Glutamatergic neuron (in vitro differentiated cells): ENCODE measurements around the gene CCDC120. TPM values are rescaled to one million over a fixed set of nuclear protein-coding genes. Genes with fewer than 3 reads are reported as not detected.

Experiments
- DNase-seq: peaks from one replicate; pipeline ENCODE4 v3.0.0; 2022
- H3K27ac Mint-ChIP-seq: one replicate; pipeline ENCODE4 v1.8.0; 2020; ENCODE audit warnings: mild to moderate bottlenecking, mixed read lengths, inconsistent platforms; ENCODE audit not compliant: unreplicated experiment
- H3K27me3 Mint-ChIP-seq: one replicate; pipeline ENCODE4 v1.8.0; 2020; ENCODE audit warnings: mild to moderate bottlenecking, moderate library complexity, mixed read lengths, inconsistent platforms; ENCODE audit not compliant: unreplicated experiment
- H3K36me3 Mint-ChIP-seq: one replicate; pipeline ENCODE4 v1.8.0; 2020; ENCODE audit warnings: mild to moderate bottlenecking, mixed read lengths, inconsistent platforms; ENCODE audit not compliant: unreplicated experiment
- H3K4me1 Mint-ChIP-seq: one replicate; pipeline ENCODE4 v1.8.0; 2020; ENCODE audit warnings: mild to moderate bottlenecking, low read depth, mixed read lengths, inconsistent platforms; ENCODE audit not compliant: unreplicated experiment
- H3K4me3 Mint-ChIP-seq: one replicate; pipeline ENCODE4 v1.8.0; 2020; ENCODE audit warnings: mild to moderate bottlenecking, mixed read lengths, inconsistent platforms; ENCODE audit not compliant: unreplicated experiment
- H3K9me3 Mint-ChIP-seq: one replicate; pipeline ENCODE4 v1.8.0; 2020; ENCODE audit warnings: mild to moderate bottlenecking, moderate library complexity, mixed read lengths, inconsistent platforms; ENCODE audit not compliant: unreplicated experiment
- CTCF ChIP-seq: fragments of 200-600 bp; sonication (generic); IDR thresholded peaks from one replicate; pipeline ENCODE4 v1.5.0; 2021; ENCODE audit not compliant: partially characterized antibody, unreplicated experiment
- long read RNA-seq: library from polyadenylated mRNA; unstranded; transcript quantifications from one replicate; pipeline ENCODE4 v2.0.0, GENCODE V29; 2020; ENCODE audit not compliant: unreplicated experiment
- total RNA-seq: library from RNA; stranded (reverse); fragmentation: NEBNext Ultra II Directional; extraction: Animal tissue kit (Norgen Biotek cat#: 25700); gene quantifications from one replicate; pipeline ENCODE4 v1.2.1, GENCODE V29; 2021; ENCODE audit not compliant: unreplicated experiment

The CCDC120 gene
- 17.6 TPM for total RNA-seq
- long read RNA-seq, partial matches to known transcripts, result 0 of 1 reads
- long read RNA-seq, other reads (novel, unspliced or antisense), result 0 of 1 reads

GRCh38 chrX:49058794-49059193 lies at the start of gene CCDC120:
TSS of gene CCDC120 (plus strand) at chrX:49058999. CDS start at chrX:49062042, 3,043 bp downstream.
- Mint-ChIP-seq H3K27ac (no peak within 1 kb of the TSS), H3K36me3 (no peaks in the 10 kb centered on the region), H3K27me3 (peaks cover 6% of the 10 kb centered on the region), H3K9me3 (peaks cover 10% of the 10 kb centered on the region), H3K4me1 (no peaks in the 10 kb centered on the region), H3K4me3 (no peak within 1 kb of the TSS)
- no peak for TF ChIP-seq CTCF
- no peak for DNase-seq

GRCh38 chrX:49019050-49019449 lies 39.7 kb upstream of the CCDC120 start:
- TF ChIP-seq CTCF, result no peak
- H3K4me3 Mint-ChIP-seq, result no peak overlapping the region
- no peaks in the 10 kb centered on the region for H3K27me3 Mint-ChIP-seq
- peaks cover 2% of the 10 kb centered on the region for H3K9me3 Mint-ChIP-seq
- H3K27ac Mint-ChIP-seq, result no peak overlapping the region
- no peak for DNase-seq
- no peaks in the 10 kb centered on the region for H3K4me1 Mint-ChIP-seq
- no peaks in the 10 kb centered on the region for H3K36me3 Mint-ChIP-seq

- H3K36me3 Mint-ChIP-seq, result no peaks in the 10 kb centered on the region
- H3K4me3 Mint-ChIP-seq, result no peak overlapping the region
- no peak overlapping the region for H3K27ac Mint-ChIP-seq
- no peak for TF ChIP-seq CTCF
- H3K27me3 Mint-ChIP-seq, result no peaks in the 10 kb centered on the region
- peaks cover 2% of the 10 kb centered on the region for H3K9me3 Mint-ChIP-seq
- H3K4me1 Mint-ChIP-seq, result no peaks in the 10 kb centered on the region
- no peak for DNase-seq
Measured at GRCh38 chrX:49019599-49020249, 39.1 kb upstream of the CCDC120 start.

- no peak overlapping the region for H3K4me3 Mint-ChIP-seq
- no peaks in the 10 kb centered on the region for H3K36me3 Mint-ChIP-seq
- no peaks in the 10 kb centered on the region for H3K9me3 Mint-ChIP-seq
- no peaks in the 10 kb centered on the region for H3K4me1 Mint-ChIP-seq
- H3K27me3 Mint-ChIP-seq, result peaks cover 4% of the 10 kb centered on the region
- TF ChIP-seq CTCF, result no peak
- H3K27ac Mint-ChIP-seq, result no peak overlapping the region
- no peak for DNase-seq
Measured at GRCh38 chrX:49029876-49030275, 28.9 kb upstream of the CCDC120 start.

GRCh38 chrX:49030283-49030682 lies 28.5 kb upstream of the CCDC120 start:
- Mint-ChIP-seq H3K27ac (no peak overlapping the region), H3K4me3 (no peak overlapping the region), H3K4me1 (no peaks in the 10 kb centered on the region), H3K36me3 (no peaks in the 10 kb centered on the region), H3K9me3 (no peaks in the 10 kb centered on the region), H3K27me3 (peaks cover 4% of the 10 kb centered on the region)
- TF ChIP-seq CTCF, result no peak
- DNase-seq, result no peak
